Neuron (in vitro differentiated cells): ENCODE data around the gene ESF1.
"Not testable (repeated sequence)": the region's sequence is repeated elsewhere in the genome, so short reads cannot be mapped to it uniquely, and the experiment has no call there.

Experiments used
- H2AFZ ChIP-seq: one replicate; pipeline ENCODE4 v1.6.1; 2013; ENCODE audit warnings: low read depth, mild to moderate bottlenecking, inconsistent platforms, low read length, moderate library complexity
- H3K27me3 ChIP-seq: one replicate; pipeline ENCODE4 v1.6.1; 2013; ENCODE audit warnings: low read length; ENCODE audit not compliant: insufficient read depth
- H3K36me3 ChIP-seq: one replicate; pipeline ENCODE4 v1.6.1; 2013; ENCODE audit warnings: low read length; ENCODE audit not compliant: insufficient read depth
- H3K4me1 ChIP-seq: one replicate; pipeline ENCODE4 v1.6.1; 2013; ENCODE audit warnings: low read length; ENCODE audit not compliant: insufficient read depth
- H3K4me3 ChIP-seq: 2 replicates; pipeline ENCODE4 v1.5.1; 2013; ENCODE audit warnings: mild to moderate bottlenecking, low read length, moderate library complexity
- H3K9me3 ChIP-seq: one replicate; pipeline ENCODE4 v1.6.1; 2013; ENCODE audit warnings: low read length

ESF1 gene

DNA sequence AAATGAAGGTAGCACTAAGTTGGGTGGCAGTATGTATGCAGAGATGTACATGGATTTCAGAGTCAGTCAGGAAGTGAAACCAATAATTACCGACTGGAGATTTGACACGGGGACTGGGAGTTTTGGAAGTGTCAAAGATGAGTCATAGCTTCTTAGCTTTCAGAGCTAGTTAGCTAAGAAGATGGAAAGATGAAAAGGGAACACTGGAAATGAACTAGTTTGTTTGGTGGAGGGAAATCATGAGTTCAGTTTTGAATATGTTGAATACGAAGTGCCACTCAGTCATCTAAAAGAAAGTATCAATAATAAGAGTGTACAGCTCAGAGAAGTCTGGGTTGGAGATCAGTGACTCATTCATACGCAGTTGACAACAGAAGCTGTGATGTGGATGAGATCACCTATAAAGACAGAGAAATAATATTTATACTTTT lies 7.5 kb downstream of the ESF1 start:
- H3K36me3 ChIP-seq: peaks cover 77% of the 10 kb centered on the region

DNA sequence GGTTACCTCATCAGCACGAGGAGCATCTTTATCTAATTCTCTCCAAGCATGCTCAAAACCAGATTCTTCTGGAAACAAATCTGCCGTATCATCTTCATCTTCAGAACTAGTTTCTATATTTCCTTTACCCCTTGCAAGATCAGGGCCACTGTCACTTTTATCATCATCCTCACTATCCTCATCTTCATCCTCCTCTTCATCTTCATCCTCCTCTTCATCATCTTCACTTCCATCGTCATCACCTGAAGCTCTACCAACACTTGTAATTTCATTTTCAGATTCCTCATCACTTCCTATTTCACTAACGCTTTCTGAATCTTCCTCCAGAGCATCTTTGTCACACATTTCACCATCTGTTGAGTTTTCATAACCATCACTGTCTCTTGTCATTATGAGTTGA lies 8.9 kb downstream of the ESF1 start:
- no peaks in the 10 kb centered on the region for H3K4me1 ChIP-seq
- H3K27me3 ChIP-seq: no peaks in the 10 kb centered on the region
- H2AFZ ChIP-seq: no peak overlapping the region
- H3K36me3 ChIP-seq: peaks cover 81% of the 10 kb centered on the region
- H3K4me3 ChIP-seq: no peak overlapping the region
- no peaks in the 10 kb centered on the region for H3K9me3 ChIP-seq

More for the DNA sequence above, 7.5 kb downstream of the ESF1 start:
- H3K27me3 ChIP-seq: no peaks in the 10 kb centered on the region
- H3K9me3 ChIP-seq: no peaks in the 10 kb centered on the region
- no peak overlapping the region for H2AFZ ChIP-seq
- no peaks in the 10 kb centered on the region for H3K4me1 ChIP-seq
- H3K4me3 ChIP-seq: no peak overlapping the region

DNA sequence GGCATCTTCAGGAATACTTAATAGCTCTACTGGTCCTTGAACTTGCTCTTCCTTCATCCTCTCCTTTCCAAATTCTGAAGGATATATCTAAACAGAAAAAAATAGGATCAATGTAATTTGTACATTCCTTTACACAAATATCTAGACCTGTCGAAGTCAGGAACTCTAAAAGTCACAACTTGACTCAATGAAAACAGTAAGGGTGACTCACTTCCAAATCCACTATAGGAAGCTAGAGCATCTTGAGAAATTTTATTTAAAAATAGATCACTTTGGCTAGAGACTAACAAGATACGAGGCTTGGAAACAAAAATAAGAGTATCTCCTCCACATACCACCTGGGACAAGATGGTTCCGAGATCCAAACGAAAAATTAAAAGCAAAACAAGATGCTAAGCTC lies 12.2 kb downstream of the ESF1 start:
- H3K9me3 ChIP-seq: peaks cover 6% of the 10 kb centered on the region
- no peak overlapping the region for H3K4me3 ChIP-seq
- H3K27me3 ChIP-seq: no peaks in the 10 kb centered on the region
- H3K4me1 ChIP-seq: no peaks in the 10 kb centered on the region
- peaks cover 86% of the 10 kb centered on the region for H3K36me3 ChIP-seq
- H2AFZ ChIP-seq: no peak overlapping the region

DNA sequence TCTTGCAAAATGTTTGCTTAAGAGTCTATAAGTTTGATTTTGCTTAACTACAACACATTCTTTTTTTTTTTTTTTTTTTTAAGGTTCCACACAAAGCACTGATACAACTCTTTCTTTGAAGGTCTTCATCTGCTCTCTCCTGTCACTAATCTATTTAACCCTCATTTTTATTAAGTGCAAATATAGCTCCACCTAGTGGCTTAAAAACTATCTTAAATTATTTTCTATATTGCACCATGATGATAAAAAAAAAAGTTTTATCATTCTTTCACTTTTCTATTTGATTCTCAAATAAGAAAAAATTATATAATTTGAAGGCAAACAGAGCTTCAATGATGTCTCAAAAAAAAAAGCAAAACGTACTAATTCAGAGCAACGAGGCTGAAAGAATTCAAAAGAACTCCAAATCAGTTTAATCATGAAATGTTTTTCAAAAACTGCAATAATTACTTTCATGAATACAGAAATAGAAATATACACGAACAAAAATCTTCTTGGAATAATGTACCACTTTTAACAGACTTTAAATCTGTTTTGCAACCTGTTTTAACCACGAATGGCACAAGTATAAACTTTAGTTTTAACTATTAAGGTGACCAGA lies 12.8 kb downstream of the ESF1 start:
- Histone ChIP-seq H3K9me3 (peaks cover 11% of the 10 kb centered on the region), H3K36me3 (peaks cover 86% of the 10 kb centered on the region), H3K27me3 (no peaks in the 10 kb centered on the region), H3K4me1 (no peaks in the 10 kb centered on the region), H2AFZ (no peak overlapping the region), H3K4me3 (no peak overlapping the region)

DNA sequence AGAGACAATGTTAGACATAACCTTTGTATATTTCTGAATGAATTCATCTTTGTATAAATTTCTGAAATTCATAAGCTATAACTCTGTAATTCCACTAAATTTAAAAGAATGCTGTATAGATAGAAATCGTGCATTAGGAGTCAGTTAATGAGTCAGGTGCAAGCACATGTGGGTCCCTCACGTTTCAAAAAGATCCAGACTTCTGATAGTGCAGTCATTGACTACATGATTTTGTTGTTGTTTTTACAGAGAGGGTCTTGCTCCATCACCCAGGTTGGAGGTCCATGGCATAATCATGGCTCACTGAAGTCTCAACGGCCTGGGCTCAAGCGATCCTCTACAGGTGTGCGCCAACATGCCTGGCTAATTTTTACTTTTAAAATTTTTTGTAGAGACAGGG lies 14.6 kb downstream of the ESF1 start:
- Histone ChIP-seq H3K9me3 (peaks cover 26% of the 10 kb centered on the region), H2AFZ (no peak overlapping the region), H3K4me3 (no peak overlapping the region), H3K36me3 (peaks cover 85% of the 10 kb centered on the region), H3K27me3 (no peaks in the 10 kb centered on the region), H3K4me1 (no peaks in the 10 kb centered on the region)

DNA sequence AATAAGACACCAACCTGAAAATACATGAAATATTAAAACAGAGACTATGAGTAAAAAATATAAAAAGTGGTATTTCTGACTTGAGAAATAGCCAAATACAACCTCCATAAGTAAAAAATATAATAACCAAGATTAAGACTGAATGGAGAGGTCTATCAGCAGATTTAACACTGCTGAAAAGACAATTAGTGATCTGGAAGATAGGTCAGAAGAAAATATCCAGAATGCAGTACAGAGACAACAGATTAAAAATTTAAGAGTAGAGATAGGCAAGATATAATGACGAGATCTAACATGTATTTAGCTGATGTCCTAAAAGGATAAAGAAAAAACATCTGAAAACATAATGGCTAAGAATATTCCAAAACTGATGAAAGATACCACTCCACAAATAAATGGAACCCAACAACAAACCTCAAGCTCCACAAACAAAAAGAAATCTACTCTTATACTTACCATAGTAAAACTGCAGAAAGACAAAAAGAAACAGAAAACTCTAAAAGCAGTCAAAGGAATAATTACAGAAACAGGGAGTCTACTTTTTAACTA lies 18.8 kb downstream of the ESF1 start:
- H2AFZ ChIP-seq: no peak overlapping the region
- H3K9me3 ChIP-seq: peaks cover 33% of the 10 kb centered on the region
- H3K4me3 ChIP-seq: no peak overlapping the region
- H3K27me3 ChIP-seq: no peaks in the 10 kb centered on the region
- peaks cover 86% of the 10 kb centered on the region for H3K36me3 ChIP-seq
- H3K4me1 ChIP-seq: no peaks in the 10 kb centered on the region

DNA sequence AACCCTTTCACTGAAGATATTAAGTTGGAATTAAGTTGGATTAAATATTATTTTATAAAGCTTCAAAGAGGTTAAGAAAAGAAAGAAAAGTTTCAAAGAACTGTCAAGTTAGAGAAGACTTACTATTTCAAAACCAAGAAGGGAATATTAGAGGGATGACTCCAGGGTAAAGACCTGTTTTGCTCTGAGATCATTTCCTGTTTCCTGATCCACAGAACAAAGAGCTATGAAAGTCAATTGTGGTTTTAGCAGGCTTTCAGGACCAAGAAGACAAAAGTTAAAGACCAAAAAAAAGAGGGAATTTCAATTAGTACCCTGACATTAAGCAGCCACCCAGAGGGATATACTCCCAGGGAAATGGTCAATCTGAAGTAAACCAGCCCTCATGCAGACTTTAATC lies 19.4 kb downstream of the ESF1 start:
- Histone ChIP-seq H3K9me3 (peaks cover 33% of the 10 kb centered on the region), H3K36me3 (peaks cover 80% of the 10 kb centered on the region), H3K4me1 (no peaks in the 10 kb centered on the region), H3K4me3 (no peak overlapping the region), H2AFZ (no peak overlapping the region), H3K27me3 (no peaks in the 10 kb centered on the region)

DNA sequence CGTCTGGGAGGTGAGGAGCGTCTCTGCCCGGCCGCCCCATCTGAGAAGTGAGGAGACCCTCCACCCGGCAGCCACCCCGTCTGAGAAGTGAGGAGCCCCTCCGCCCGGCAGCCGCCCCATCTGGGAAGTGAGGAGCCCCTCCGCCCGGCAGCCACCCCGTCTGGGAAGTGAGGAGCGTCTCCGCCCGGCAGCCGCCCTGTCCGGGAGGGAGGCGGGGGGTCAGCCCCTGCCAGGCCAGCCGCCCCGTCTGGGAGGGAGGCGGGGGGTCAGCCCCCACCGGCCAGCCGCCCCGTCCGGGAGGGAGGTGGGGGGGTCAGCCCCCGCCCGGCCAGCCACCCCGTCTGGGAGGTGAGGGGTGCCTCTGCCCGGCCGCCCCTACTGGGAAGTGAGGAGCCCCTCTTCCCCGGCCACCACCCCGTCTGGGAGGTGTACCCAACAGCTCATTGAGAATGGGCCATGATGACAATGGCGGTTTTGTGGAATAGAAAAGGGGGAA lies 24.2 kb downstream of the ESF1 start:
- not testable (repeated sequence) for H3K9me3 ChIP-seq, H2AFZ ChIP-seq, H3K4me1 ChIP-seq, H3K4me3 ChIP-seq, H3K27me3 ChIP-seq
- H3K36me3 ChIP-seq: peaks cover 77% of the 10 kb centered on the region

DNA sequence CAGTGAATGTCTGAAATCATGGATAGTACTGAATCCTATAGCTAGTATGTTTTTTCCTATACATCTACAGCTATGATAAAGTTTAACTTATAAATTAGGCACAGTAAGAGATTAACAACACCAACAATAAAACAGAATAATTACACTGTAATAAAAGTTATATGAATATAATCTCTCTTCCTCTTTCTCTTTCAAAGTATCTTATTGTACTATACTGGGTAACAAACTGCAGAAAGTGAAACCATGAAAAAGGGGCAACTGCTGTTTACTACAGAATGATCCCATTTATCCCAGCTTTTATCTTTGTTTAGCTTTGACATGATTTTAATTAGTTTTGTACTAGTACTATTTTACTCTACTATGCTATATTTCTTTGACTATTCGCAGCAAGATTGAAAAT lies 25.8 kb downstream of the ESF1 start:
- peaks cover 67% of the 10 kb centered on the region for H3K36me3 ChIP-seq
- no peaks in the 10 kb centered on the region for H3K4me1 ChIP-seq
- no peak overlapping the region for H2AFZ ChIP-seq
- H3K9me3 ChIP-seq: peaks cover 2% of the 10 kb centered on the region
- H3K27me3 ChIP-seq: no peaks in the 10 kb centered on the region
- H3K4me3 ChIP-seq: no peak overlapping the region

DNA sequence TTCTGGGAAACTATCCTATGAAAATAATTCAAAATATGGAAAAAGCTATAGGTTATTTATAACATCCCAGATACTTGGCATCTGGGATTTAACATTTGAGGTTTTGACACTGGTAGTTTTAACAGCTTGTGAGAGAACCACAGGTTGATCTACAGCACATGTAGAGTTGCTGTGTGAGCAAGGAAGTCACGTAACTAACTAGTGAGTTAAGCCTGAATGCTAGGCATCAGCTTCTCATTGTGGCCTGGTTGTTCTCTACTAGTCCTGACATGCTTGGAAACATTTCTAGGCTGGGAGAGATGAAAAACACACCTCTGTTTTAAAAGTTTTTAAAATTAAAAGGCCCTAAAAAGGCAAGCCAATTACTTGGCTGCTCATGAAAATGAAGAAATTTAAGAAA lies 28.2 kb downstream of the ESF1 start:
- peaks cover 56% of the 10 kb centered on the region for H3K36me3 ChIP-seq

DNA sequence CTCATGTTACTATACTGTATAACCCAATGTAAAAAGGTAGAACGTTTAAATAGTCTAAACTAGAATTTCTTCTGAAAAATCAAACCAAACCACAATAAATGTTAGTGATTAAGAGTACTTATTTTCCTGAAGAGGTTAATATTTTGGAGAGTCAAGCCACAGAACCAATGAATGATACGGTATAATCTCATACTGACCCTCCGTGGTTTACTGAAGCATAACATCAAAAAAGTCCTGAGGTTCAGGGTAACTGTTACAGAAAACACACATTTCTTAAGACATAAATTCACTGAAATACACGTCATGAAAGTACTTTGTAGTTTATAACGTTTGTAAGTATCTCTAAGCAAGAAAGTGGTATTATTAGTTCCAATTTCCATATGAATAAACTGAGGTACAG lies 28.9 kb downstream of the ESF1 start:
- H3K36me3 ChIP-seq: peaks cover 56% of the 10 kb centered on the region
- H3K4me3 ChIP-seq: no peak overlapping the region
- no peaks in the 10 kb centered on the region for H3K4me1 ChIP-seq
- no peaks in the 10 kb centered on the region for H3K27me3 ChIP-seq
- H3K9me3 ChIP-seq: no peaks in the 10 kb centered on the region
- H2AFZ ChIP-seq: no peak overlapping the region

More for the DNA sequence above, 28.2 kb downstream of the ESF1 start:
- H3K9me3 ChIP-seq: no peaks in the 10 kb centered on the region
- no peaks in the 10 kb centered on the region for H3K4me1 ChIP-seq
- no peak overlapping the region for H3K4me3 ChIP-seq
- H2AFZ ChIP-seq: no peak overlapping the region
- no peaks in the 10 kb centered on the region for H3K27me3 ChIP-seq

DNA sequence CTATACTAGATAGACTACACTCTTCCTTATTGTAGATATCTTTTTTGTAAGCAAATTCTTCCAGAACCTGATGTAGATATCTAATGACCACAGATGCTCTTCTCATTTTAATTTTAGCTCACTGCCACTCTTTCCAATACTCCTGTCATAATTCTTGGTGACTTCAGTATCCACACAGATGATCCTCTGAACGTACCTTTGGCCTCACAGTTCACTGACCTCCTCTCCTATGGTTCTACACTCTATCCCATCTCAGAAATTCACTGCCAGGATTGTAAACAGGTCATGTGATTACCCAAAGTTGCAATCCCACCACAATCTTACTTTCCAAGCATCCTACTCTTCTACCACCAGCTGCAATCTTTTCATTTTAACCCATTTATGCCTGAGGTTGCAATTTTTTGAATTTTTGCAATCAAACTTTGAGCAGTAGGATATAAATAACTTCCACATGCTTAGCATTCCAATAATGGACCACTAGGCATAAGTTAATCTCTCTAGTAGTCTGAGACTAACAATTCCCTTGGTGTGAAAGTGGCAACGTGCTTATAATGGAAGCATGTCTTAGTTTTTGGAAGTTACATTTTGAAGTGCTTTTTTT lies 31.2 kb downstream of the ESF1 start:
- no peak overlapping the region for H3K4me3 ChIP-seq
- no peaks in the 10 kb centered on the region for H3K4me1 ChIP-seq
- H3K36me3 ChIP-seq: peaks cover 47% of the 10 kb centered on the region
- no peaks in the 10 kb centered on the region for H3K9me3 ChIP-seq
- H3K27me3 ChIP-seq: no peaks in the 10 kb centered on the region
- no peak overlapping the region for H2AFZ ChIP-seq

DNA sequence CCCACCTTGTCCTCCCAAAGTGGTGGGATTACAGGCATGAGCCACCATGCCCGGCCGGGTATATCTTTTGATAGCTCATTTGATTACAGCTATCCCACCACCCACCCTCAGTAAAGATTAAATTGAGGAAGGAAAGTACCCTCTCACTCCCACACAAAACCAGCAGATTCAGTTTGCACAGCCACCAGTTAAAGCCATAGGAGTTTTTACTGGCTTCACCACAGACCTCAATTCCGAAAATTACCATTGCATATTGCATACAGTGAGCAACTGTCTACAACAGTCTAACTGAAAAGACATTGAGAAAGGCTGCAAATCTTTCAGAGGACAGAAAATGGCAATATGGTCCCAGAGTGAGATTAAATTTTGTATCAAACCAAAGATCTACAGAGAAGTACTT lies 34.9 kb downstream of the ESF1 start:
- no peak overlapping the region for H2AFZ ChIP-seq
- no peaks in the 10 kb centered on the region for H3K4me1 ChIP-seq
- no peaks in the 10 kb centered on the region for H3K9me3 ChIP-seq
- peaks cover 22% of the 10 kb centered on the region for H3K36me3 ChIP-seq
- no peaks in the 10 kb centered on the region for H3K27me3 ChIP-seq
- H3K4me3 ChIP-seq: no peak overlapping the region
